HepG2 (cell line): ENCODE measurements around the gene PTGIS. TPM values are rescaled to one million over a fixed set of nuclear protein-coding genes. Genes with fewer than 3 reads are reported as not detected.

Experiments used
- HNF4G ChIP-seq, 2 experiments: sonication (generic) in 1 of 2; formaldehyde crosslinking in 1 of 2; IDR thresholded peaks; 2 replicates each; pipeline versions ENCODE4 v1.4.0 to v1.6.1; 2011 to 2020; ENCODE audit warnings: borderline replicate concordance in 2 of 2, low read depth in 2 of 2, mild to moderate bottlenecking in 2 of 2, low read length in 1 of 2, missing genetic modification reagents in 1 of 2, moderate library complexity in 1 of 2
- KLF9 ChIP-seq: IDR thresholded peaks from 2 replicates; pipeline ENCODE4 v1.6.1; 2016; ENCODE audit warnings: low read depth
- PAX8 ChIP-seq: sonication (generic); formaldehyde crosslinking; IDR thresholded peaks from 2 replicates; pipeline ENCODE4 v1.8.0; 2022; ENCODE audit warnings: mild to moderate bottlenecking, missing genetic modification reagents, borderline replicate concordance
- ZBTB46 ChIP-seq: sonication (generic); formaldehyde crosslinking; IDR thresholded peaks from 2 replicates; pipeline ENCODE4 v1.4.0; 2020; ENCODE audit warnings: mild to moderate bottlenecking, missing genetic modification reagents, borderline replicate concordance
- polyA plus RNA-seq, 8 experiments: library from polyadenylated mRNA; depleted of rRNA in 3 of 8; stranded (reverse) in 7 of 8; unstranded in 1 of 8; fragments of >200 nt; fragmentation: Illumina TruSeq in 4 of 8; extraction: Trizol in 4 of 8; gene quantifications; 2 replicates each; pipeline versions ENCODE4 v1.2.1 to v1.2.3, GENCODE V29; 2011 to 2016; ENCODE audit warnings: low read depth in 4 of 8, missing spikeins in 1 of 8, mixed read lengths in 1 of 8; ENCODE audit not compliant: insufficient read depth in 1 of 8
- total RNA-seq, 5 experiments: library from RNA; depleted of rRNA; stranded (reverse); fragments of >200 nt; fragmentation: Illumina TruSeq; extraction: Trizol; gene quantifications; 2 replicates each; pipeline ENCODE4 v1.2.3, GENCODE V29; 2016; ENCODE audit warnings: low read depth in 1 of 5
- TF ChIP-seq, protein P1 (sequence below), 2 experiments: fragments of 450-650 bp in 1 of 2; sonication (generic) in 1 of 2; formaldehyde crosslinking in 1 of 2; IDR thresholded peaks; 2 replicates each; pipeline versions ENCODE4 v1.6.1 to v1.8.0; 2016 to 2022; ENCODE audit warnings: antibody characterized with exemption in 1 of 2, mild to moderate bottlenecking in 1 of 2, missing genetic modification reagents in 1 of 2
- TF ChIP-seq, protein P2 (sequence below): sonication (generic); formaldehyde crosslinking; IDR thresholded peaks from 2 replicates; pipeline ENCODE4 v1.4.0; 2020; ENCODE audit warnings: missing genetic modification reagents

The PTGIS gene
- total and polyA plus RNA-seq, 2 of the 13 experiments (the other 11 are each of a cell fraction or from before 2014, with no cell fraction given), result not detected

DNA sequence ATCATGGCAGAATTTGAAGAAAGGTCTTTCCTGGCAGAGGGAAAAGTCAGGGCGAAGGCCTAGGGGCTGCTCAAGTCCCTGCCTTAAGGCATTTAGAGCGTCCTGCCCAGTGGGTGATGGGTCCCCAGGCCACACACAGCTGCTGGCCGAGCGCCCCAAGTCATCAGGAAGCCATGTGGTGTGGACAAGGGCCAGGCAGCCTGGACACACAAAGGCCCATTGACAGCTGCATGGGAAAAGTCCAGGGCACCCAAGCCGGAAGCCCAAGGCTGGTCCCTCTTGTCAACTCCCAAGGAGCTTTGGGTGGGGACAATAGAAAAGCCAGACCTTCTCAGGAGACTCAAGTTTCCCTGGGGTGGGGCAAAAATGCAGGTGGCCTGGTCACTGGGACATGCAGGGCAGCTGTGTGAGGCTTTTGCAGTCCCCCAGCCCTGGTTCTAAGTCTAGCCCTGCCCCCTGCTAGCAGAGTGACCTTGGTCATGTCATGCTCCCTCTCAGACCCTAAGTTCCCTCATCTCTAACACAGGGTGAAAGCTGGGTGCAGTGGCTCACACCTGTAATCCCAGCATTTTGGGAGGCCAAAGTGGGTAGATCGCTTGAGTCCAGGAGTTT is 44.3 kb upstream of the PTGIS start (continued):
- TF ChIP-seq, protein P1, sequence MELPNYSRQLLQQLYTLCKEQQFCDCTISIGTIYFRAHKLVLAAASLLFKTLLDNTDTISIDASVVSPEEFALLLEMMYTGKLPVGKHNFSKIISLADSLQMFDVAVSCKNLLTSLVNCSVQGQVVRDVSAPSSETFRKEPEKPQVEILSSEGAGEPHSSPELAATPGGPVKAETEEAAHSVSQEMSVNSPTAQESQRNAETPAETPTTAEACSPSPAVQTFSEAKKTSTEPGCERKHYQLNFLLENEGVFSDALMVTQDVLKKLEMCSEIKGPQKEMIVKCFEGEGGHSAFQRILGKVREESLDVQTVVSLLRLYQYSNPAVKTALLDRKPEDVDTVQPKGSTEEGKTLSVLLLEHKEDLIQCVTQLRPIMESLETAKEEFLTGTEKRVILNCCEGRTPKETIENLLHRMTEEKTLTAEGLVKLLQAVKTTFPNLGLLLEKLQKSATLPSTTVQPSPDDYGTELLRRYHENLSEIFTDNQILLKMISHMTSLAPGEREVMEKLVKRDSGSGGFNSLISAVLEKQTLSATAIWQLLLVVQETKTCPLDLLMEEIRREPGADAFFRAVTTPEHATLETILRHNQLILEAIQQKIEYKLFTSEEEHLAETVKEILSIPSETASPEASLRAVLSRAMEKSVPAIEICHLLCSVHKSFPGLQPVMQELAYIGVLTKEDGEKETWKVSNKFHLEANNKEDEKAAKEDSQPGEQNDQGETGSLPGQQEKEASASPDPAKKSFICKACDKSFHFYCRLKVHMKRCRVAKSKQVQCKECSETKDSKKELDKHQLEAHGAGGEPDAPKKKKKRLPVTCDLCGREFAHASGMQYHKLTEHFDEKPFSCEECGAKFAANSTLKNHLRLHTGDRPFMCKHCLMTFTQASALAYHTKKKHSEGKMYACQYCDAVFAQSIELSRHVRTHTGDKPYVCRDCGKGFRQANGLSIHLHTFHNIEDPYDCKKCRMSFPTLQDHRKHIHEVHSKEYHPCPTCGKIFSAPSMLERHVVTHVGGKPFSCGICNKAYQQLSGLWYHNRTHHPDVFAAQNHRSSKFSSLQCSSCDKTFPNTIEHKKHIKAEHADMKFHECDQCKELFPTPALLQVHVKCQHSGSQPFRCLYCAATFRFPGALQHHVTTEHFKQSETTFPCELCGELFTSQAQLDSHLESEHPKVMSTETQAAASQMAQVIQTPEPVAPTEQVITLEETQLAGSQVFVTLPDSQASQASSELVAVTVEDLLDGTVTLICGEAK (IDR thresholded peaks at IDR 0.05), result no peak
- TF ChIP-seq, protein P1 (CRISPR knock-in tag; IDR thresholded peaks at IDR 0.05), result no peak; the same call in 1 of the 2 replicates
- 0 out of 2 replicates have a peak, but pooled peaks have one; percentile 9 for TF ChIP-seq HNF4G (IDR thresholded peaks at IDR 0.05; ENCODE audit: borderline replicate concordance, low read depth, low read length)
- no peak; the same call in 1 of the 2 replicates for TF ChIP-seq HNF4G (CRISPR knock-in tag; IDR thresholded peaks at IDR 0.05; ENCODE audit: borderline replicate concordance, low read depth)
- no peak for TF ChIP-seq KLF9 (CRISPR knock-in tag)
- TF ChIP-seq, protein P2, sequence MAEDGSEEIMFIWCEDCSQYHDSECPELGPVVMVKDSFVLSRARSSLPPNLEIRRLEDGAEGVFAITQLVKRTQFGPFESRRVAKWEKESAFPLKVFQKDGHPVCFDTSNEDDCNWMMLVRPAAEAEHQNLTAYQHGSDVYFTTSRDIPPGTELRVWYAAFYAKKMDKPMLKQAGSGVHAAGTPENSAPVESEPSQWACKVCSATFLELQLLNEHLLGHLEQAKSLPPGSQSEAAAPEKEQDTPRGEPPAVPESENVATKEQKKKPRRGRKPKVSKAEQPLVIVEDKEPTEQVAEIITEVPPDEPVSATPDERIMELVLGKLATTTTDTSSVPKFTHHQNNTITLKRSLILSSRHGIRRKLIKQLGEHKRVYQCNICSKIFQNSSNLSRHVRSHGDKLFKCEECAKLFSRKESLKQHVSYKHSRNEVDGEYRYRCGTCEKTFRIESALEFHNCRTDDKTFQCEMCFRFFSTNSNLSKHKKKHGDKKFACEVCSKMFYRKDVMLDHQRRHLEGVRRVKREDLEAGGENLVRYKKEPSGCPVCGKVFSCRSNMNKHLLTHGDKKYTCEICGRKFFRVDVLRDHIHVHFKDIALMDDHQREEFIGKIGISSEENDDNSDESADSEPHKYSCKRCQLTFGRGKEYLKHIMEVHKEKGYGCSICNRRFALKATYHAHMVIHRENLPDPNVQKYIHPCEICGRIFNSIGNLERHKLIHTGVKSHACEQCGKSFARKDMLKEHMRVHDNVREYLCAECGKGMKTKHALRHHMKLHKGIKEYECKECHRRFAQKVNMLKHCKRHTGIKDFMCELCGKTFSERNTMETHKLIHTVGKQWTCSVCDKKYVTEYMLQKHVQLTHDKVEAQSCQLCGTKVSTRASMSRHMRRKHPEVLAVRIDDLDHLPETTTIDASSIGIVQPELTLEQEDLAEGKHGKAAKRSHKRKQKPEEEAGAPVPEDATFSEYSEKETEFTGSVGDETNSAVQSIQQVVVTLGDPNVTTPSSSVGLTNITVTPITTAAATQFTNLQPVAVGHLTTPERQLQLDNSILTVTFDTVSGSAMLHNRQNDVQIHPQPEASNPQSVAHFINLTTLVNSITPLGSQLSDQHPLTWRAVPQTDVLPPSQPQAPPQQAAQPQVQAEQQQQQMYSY (CRISPR knock-in tag), result 0 out of 2 replicates have a peak, but pooled peaks have one; percentile 35
- no peak for TF ChIP-seq PAX8 (CRISPR knock-in tag)
- TF ChIP-seq ZBTB46 (CRISPR knock-in tag), result no peak
